ENCODE data around the gene CNTN6.
A peak's percentile ranks its signal among the peaks of the same experiment; 100 is the strongest.

The CNTN6 gene

DNA sequence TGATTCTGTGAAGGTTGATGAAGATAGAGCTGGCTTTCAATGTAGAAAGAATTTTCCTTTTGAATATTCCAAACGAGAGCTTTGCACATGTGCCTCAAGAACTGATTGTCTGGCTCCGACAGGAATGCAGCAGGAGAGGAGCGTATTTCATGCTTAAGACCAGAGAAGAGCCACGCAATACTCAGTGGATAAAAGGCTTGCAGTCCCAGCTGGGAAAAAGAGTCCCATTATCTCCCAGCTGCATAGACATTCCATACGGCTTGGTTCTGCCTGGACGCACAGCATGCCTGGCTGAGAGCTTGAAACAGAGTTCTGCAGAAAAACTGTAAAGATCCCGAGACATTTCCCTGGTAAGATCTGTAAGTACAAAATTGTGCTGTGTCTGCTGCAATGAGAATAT, at the start of gene CNTN6:
Gene CNTN6 (plus strand): TSS at position 254 of the 400 bp plus-strand sequence. CDS start 54,985 bp downstream, outside the sequence.
- DNase-seq: no peak

DNA sequence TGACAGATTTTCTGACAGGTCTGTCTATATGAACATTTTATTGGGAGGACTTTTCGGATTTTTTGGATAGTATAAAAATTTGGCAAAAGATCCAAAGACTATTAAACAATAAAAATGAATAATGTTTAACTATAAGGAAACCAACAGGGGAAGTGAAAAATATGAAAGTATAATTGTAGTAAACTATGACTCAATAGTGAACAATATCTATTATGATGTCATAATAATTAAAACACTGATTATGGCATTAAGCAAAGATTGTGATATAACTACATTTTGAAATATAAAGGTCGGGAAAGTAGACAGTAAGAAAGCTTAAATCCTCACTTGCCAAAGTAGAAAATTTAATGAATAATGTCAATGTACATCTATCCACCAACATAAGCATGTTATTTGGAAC, 44.3 kb upstream of the CNTN6 start:
- DNase-seq: no peak

DNA sequence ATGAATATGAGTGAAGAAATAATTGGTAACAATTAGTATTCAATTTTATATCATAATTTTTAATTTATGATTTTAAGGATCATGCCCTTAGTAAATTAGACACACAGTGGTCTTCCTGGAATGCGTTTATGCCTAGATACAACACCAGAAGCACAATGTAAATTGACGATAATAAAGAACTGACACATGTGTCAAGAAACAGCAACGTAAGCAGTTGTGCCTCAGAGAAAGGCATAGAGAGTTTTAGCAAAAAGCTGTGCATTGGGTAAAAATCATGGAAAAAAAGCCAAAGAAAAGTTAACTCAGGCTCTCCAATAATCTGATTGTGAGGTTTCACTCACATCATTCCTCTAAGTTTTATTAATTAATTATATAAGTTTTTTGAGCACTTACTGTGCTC, 37.0 kb upstream of the CNTN6 start:
- DNase-seq: no peak

DNA sequence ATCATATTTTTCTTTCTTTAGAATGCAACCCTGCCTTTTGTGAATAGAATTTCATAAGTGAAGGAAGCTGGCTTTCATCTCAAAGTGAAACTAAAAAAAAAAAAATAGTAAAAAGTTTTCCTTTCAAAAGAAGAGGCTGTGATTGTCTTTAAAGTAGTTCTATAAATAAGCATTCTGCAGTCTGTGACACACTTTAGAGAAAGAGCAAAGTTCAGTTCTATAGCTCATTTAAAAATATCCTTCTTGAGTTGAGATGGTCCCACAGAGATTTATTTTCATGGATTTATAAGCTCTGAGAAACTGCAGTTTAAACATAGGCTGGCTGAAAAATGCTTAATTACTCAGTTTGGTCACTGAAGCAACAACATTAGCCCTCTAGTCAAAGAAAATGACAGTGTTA, 36.1 kb upstream of the CNTN6 start:
- DNase-seq: no peak

DNA sequence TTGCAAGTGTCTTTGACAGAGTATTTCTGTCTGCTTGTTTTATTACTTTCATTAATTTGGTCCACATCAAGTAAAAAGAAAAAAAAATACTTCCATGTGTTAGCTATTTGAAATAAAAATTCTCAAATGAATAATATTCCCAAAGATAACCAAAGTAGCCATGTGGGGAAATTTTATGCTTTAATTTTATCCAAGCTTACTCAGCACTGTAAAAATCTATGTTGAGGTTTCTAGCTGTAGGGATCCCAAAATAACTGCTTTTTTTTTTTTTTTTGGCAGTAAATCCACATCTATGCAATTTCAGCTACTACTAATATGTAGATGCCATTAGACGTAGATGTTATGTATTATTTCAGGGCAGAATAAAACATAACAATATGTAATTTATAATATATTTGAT, 35.4 kb upstream of the CNTN6 start:
- no peak for DNase-seq

DNA sequence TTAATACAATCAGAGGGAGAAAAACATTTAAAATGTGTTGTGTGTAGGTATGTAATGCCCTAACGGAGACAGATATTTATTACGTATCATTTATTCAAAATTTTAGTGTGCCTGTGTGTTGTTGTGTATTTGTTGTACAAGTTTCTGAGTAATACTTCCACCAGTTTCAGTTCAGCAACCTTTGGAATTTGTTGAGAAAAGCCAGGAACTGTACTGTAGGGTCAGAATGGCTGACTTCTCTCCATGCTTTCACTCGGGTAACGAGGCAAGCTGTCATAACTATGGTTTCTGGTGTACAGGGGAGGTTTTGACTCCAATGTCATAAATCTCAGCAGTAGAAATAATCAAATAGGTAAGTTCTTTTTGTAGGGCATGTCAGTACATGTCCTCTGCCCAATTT, 23.8 kb upstream of the CNTN6 start:
- DNase-seq: no peak

DNA sequence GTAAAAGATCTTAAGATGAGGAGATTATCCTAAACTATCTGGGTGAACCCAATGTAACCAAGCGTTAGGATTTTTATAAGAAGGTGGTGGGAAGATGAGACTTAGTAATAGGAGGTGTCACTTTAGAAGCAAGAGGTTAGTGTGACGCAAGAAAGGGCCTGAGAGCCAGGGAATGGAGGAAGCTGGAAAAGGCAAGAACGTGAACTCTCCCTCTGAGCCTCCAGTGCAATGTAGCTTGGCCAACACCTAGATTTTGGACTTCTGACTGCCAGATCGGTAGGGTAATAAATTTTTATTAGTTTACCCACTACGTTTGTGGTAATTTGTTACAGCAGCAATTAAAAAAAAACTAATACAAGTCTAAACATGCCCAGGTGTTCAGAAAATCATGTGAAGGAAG, 20.8 kb upstream of the CNTN6 start:
- peak; percentile 5 for DNase-seq

DNA sequence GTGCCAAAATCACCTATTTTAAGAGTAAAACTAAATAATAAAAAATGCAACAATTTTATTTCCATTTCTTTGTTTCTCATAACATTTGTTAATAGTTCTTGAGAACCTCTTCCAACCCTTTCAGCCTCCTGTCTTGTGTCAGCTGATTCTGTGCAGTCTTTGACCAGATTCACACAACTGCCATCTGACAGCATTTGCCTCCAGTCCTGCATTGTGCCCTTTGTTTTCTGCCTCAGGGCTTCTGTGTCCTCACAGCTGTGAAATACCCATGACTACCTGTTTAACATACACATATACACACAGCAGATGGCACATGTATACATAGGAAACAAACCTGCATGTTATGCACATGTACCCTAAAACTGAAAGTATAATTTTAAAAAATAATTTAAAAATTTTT, 13.2 kb upstream of the CNTN6 start:
- no peak for DNase-seq

DNA sequence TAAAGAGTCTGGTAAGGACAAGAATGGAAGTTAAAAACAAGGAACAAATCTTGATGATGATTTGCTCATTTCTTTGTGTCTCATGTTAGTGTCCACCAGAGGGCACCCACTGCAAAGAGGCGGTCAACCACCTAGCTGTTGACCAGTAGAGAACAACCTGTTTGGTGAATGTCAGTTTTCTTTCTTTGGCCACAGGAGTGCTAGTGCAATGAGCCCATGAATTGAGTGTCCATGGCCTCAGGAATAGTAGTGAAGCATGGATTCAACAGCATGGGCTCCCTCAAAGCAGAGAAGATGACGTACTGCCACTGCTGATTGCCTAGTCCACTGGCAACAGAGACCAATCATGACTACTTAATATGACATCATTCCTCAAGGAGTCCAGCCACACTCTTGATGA, 10.7 kb upstream of the CNTN6 start:
- DNase-seq: peak; percentile 17

DNA sequence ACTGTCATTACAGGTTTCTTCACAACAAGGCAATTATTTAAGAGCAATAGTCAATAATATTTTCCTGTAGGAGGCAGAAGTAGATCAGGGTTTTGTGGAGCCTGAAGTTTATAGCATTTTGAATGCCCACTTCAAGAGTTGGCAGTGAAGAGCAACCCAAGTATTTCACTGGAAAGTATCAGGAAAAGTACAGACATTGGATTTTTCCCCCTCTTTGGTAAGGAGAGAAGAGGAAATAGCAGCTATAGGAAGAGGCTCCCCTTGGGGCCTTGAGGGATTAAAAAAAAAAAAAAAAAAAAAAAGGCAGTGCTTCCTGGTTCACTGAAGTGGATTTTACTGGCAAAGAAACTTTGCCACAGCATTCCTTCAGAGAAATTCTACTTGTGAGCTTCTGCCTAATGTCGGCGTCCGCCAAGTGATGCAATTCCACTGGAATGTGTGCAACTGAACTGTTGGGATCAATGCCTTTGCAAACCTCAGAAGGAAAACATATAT, 5.7 kb upstream of the CNTN6 start:
- DNase-seq: peak; percentile 7

DNA sequence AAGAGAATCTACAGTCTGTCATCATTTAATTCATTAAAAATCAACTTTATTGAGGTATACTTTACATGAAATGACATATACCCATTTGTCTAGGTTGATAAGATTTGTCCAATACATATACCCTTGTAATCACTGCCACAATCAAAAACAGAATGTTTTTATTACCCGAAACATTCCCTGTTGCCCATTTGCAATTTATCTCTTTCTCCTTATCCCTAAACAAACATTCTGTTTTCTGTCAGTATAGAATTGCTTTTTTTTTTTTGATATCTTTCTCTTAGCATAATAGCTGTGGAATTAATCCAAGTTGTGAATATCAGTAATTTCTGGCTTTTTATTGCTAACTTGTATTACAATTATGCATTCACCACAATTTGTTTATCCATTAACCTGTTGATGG, 4.3 kb upstream of the CNTN6 start:
- DNase-seq: no peak

DNA sequence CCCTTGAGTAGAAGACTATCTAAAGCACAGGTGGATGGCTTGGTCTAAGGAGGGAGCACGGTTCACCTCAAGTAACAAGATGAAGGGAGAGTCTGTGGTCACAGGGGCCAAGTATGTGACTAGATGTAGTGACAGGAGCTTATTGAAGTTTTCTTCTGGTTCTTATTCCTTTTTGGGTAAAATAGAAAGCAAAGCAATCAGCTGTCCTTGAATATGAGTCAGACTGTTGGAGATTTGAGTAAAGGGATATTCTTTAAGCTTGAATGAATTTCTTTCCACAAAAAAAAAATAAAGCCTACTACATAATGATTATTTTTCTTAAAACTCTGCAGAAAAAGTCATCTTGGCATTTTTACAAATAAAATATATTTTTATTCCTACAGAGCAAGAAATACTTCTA, 1.5 kb upstream of the CNTN6 start:
- no peak for DNase-seq

DNA sequence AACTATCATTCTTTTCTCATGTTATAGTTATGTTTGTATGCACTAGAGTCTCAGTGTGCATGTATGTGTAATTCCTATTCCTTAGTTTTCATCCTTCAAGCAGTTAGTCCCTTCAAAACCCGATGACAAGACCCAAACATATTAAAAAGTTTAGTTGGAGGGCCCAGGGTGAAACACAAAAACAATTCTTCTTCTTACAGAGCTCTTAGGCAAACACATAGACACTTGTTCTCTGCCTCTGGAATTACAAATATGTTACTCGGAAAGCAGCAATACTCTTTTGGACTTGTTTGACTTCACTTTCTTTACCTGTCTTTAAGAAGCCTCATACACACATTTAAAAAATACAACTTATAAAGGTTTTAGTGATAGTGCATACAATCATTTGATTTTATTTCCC, 763 bp upstream of the CNTN6 start:
- no peak for DNase-seq

DNA sequence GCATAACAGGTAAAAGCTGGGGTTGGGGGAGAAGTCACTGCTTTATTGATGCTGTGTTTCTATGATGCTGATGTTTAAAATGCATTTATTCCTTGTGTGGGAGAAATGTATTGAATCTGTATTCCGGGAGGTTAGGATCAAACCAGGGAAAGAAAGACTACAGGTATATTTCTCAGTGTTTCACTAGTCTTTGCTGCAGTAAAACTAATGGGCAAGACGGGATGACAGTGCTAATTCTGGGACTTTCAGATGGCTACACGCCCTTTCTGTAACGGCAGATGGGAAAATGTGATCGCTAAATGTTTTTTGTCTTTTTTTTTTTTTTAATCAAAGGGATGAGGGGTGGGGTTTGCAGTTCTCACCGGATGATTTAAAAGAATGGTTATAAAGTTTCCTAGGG, 393 bp downstream of the CNTN6 start:
- no peak for DNase-seq

DNA sequence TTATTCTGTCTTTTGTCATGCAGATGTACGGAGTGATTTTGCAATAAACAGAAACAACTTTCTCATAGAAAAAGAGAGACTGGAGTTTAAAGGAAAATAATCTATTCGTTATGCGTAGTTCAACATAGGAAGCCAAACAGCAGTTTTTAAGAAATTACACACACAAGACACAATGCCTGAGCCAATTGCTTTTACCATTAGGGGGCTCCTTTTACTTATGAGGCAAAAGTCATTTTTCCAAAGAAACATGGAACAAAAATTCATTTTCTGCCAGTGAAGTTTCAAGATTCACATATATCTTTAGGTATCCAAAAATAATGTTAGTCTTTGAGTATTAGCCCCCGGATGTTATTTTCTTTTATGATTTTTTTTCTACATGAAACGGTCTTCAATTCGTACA, 10.7 kb downstream of the CNTN6 start:
- DNase-seq: no peak

DNA sequence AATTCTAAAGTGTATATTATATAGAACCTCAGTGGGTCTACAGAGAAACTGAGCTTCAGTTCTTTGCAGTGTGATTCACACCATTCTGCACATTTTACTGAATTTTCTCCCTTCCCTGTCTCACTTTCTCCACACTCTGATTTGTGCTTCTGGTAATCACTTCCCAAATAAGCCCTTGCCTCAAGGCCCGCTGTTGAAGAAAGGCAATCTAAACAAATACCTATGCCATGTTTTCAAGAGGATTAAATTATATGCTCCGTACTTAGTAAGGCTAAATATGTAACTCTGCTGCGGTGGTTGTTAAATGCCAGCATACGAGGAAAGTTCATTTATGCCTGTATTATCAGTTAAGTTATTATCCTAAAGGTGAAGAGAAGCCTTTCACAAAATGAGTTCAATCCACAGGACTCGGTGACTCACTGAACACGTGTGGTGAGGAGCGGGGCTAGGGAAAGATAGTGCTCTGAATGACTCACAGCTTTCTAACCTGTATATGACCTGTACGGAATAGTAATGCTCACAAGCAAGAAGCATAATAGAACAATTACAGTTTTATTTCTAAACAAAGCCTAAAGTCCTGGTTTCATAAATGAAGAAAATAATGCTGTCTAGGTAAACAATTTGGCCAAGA, 25.1 kb downstream of the CNTN6 start:
- DNase-seq: no peak

DNA sequence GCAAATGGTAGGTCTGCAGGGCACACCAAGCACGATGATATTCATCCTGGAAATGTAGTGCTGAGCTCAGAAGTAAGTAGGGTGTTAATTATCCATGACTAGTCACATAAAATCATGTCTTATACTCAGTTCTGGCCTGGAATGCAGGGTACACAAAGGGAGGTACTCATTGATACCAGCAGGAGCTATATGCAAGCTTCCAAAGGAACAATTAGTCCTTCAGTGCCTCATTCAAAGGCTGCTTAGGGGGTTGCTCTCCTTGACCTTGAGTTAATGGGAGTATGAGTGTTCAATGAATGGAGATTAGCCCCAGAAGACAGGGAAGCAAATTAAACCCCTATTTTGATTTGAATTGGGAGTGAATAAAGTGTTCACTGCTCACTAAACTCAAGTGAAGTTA, 38.3 kb downstream of the CNTN6 start:
- no peak for DNase-seq

DNA sequence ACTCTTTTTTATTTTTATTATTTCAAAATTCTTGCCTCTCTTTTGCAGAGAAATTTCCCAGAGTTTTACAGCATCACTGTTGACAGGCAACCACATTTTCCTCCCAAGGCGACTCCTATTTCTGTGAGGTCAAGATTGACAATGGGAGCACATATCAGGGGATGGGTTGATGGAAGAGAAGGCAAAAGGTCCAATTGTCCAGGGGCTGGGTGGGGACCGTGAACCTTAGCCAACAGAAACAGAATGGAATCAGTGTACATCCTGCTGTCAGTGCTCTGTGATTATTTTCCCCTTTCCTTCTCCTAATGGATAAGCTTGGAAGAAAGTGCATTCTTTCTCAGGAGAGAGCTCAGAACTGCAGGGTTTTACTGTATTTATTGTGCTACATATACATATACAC, 42.4 kb downstream of the CNTN6 start:
- no peak for DNase-seq

DNA sequence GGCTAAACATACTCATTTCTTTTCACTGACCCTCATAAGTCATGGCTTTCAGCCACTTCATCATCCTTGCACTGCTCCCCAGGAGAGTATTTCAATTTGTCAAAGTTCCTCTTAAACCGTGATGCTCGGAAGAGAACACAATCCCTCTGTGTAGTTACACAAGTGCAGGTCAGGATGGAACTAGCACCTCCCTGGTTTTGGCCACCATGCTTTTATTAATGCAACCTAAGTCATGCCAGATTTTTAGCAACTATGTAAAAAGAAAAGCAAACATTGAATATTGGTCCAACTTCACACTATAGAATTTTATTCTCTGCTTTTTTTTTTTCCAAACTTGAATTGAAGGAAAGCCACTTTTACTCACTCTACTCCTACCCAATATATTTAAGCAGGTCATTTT, 45.2 kb downstream of the CNTN6 start:
- DNase-seq: no peak

DNA sequence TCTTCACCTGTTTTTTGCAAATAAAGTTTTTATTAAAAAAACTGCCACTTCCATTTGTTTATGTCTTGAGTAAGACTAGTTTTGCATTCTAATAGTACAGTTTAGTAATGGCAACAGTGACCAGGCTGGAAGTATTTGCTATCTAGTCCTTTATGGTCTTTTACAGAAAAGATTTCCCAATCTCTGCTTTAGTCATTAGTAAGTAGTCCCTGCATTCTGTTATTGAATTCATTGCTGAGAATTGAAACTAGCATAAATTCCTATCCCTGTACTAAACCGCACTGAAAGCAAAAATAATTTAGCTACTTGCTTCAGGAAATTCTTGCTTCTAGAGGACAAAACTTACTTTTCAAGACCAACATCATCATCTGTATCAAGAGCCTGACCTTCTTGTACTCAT, 46.2 kb downstream of the CNTN6 start:
- DNase-seq: no peak

DNA sequence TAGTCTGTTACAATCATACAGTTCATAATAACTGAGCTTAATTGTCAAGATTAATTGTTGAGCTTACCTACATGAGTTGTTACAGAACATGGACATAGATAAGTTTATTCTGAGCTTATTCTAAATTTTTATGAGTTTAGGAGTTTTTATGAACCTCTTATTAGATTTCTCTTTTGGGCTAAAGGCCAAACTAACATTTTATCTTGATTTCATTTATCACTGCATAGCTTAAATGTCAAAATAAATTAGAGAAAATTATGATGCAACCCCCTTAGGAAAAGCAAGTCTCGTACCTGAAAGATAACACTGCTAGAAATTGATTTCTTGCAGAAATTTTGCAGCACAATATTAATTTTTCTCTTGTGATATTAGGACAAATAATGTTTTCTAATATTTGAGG, 54.5 kb downstream of the CNTN6 start:
- no peak for DNase-seq

DNA sequence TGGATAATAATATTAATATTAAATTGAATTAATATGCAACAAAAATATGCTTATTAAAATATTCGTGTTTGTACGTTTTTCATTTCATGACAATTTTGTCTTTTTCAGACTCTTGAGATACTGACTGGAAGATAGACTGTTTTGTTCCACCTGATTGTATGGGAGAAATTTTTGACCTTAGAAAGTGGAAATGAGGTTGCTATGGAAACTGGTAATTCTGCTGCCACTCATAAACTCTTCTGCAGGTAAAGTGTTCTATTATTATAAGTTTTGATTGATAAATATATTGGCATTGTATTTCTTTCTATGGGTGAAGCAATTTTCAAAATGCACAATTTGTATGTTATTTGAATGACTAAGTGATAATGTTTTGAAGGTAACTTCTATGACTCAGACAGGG, 55.0 kb downstream of the CNTN6 start:
- DNase-seq: no peak

DNA sequence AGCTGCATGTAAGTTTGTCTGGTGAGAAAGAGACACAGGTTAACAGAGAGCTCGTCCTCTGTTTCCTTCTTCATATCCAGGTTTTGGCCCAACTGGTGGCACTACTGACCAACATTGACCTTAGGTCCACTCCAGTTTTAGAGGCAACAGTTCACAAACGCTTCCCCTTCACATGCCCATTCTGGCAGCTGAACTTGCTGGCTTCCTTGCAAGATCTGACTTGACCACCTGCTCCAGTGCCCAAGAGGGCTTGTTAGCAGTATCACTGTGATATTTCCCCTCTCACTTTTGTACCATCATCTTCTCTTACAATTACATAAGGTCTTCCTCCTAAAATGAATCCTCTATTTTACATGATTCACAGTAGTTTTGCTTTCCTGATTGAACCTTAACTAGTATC, 71.3 kb downstream of the CNTN6 start:
- no peak for DNase-seq

DNA sequence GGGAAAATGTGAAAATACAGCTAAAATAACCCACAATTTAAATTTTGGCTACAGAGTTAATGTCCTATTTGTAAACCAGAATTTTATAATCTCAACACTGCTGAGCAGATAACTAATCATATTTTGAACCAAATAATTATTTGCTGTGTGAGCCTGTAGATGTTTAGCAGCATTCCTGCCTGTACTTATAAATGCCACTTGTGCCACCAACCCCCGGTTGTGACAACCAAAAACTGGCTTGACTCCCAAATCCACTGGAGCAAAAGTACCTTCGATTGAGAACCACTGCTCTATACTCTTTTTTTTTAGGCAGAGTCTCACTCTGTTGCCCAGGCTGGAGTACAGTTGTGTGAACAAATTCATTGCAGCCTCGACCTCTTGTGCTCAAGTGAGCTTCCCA, 78.5 kb downstream of the CNTN6 start:
- no peak for DNase-seq

DNA sequence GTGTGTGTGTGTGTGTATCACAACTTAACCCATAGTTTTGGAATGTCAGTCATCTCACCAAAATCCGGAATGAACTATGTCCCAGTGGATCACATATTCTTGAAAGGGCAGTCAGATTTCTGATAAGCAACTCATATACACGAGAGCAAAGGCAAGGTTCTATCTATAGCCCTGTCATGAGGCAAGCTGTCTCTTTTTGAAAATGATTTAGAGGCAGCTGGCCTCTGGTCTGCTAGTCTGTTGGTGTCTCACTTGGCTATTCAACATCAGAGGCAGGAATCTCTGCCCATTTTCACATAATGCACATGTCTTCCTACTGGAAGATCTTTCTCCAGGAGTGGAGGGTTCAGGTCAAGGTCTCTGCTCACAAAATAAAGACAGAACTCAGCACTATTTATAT, 79.8 kb downstream of the CNTN6 start:
- no peak for DNase-seq

DNA sequence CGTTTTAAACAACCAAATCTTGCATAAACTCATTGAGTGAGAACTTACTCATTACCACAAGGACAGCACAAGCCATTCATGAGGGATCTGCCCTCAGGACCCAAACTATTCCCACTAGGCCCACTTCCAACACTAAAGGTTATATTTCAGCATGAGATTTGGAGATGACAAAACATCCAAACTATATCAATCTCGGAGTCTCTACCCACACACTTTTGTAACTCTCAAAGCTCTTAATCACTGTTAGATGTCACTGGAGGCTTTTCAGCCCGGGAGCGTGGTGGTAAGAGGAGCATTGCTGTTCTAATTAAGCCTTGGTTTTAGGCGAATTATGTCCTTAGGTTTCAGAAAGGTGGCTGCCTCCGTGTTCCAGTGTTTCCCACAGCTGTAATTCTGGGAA, 86.3 kb downstream of the CNTN6 start:
- no peak for DNase-seq

All from NCI-H748 treated with DMSO at 0.1 percent for 48 hours (cell line).